KG1 (cell line): Measurements from ENCODE around the gene TNFAIP1.
"Not testable (repeated sequence)": the region's sequence is repeated elsewhere in the genome, so short reads cannot be mapped to it uniquely, and the experiment has no call there.

ENCODE experiments used
- DNase-seq: peaks from one replicate; lab custom pipeline; 2025; lab: John Stamatoyannopoulos, UW

The TNFAIP1 gene, protein sequence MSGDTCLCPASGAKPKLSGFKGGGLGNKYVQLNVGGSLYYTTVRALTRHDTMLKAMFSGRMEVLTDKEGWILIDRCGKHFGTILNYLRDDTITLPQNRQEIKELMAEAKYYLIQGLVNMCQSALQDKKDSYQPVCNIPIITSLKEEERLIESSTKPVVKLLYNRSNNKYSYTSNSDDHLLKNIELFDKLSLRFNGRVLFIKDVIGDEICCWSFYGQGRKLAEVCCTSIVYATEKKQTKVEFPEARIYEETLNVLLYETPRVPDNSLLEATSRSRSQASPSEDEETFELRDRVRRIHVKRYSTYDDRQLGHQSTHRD

DNA sequence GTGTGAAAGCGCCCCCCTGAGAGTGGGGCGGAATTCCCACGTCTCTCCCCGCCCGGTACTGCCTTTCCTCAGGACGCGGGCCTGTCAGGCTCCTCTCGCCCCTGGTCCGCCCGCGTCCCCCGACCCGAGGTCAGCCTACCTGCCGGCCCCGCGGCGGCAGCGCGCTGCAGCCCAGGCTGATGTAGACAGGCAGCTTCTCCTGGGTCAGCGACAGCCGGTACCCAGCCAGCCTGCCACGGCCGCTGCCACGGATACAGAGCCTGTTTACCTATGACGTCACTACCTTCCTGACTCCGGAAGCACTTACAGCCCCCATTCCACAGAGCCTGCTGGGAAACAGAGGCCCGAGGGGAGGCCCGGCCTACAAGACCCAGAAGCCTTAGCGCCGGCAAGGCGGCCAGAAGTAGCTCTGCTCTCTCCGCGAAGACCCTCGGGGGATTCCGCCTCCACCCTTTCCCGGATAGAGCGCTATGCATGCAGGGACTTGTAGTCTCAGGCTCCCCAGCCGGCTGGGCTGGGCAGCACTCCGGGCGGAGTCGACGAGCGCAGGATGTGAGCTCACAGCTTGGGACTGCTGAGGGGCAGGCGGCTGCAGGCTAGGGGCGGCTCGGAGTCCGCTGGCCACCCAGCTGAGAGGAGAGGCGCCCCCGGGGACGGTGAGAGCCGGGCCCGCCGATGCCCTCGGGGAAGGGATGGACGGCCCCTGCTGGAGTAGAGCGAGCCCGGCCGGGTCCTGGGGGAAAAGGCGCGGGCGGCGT, at the start of gene TNFAIP1, which contains the start of gene IFT20:
TSS of gene TNFAIP1 (plus strand) at position 561 of the 758 bp plus-strand sequence. CDS start 3,761 bp downstream, outside the sequence.
TSS of gene IFT20 (minus strand) at position 272 of the 758 bp plus-strand sequence. CDS start 3,487 bp downstream, outside the sequence.
- DNase-seq, result peak; percentile 93

- DNase-seq, result no peak
Measured at GRCh38 chr17:28285965-28286364, 49.6 kb upstream of the TNFAIP1 start.

DNA sequence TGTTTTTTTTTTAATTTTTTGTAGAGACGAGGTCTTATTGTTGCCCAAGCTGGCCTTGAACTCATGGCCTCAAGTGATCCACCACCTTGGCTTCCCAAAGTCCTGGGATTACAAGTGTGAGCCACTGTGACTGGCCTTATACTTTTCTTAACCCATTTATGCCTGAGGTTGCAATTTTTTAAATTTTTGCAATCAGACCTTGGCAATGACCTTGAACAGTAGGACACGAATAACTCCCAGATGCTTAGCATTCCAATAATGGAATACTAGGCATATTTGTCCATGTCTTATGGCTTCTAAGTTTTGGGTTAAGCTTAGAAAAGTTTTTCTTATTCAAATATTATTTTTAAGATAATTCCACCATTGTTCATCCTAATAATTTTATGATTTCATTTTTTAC, 44.9 kb upstream of the TNFAIP1 start:
- DNase-seq, result no peak

GRCh38 chr17:28291780-28292330, 43.7 kb upstream of the TNFAIP1 start:
- no peak for DNase-seq

DNA sequence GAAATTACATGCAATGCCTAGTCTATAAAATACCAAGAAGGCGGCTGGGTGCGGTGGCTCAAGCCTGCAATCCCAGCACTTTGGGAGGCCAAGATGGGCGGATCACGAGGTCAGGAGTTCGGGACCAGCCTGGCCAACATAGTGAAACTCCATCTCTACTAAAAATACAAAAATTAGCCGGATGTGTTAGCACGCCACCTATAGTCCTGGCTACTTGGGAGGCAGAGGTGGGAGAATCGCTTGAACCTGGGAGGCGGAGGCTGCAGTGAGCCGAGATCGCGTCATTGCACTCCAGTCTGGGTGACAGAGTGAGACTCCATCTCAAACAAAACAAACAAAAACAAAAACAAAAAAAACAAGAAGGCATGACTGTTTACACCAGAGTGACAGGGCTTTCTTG, 42.7 kb upstream of the TNFAIP1 start:
- not testable (repeated sequence) for DNase-seq

DNA sequence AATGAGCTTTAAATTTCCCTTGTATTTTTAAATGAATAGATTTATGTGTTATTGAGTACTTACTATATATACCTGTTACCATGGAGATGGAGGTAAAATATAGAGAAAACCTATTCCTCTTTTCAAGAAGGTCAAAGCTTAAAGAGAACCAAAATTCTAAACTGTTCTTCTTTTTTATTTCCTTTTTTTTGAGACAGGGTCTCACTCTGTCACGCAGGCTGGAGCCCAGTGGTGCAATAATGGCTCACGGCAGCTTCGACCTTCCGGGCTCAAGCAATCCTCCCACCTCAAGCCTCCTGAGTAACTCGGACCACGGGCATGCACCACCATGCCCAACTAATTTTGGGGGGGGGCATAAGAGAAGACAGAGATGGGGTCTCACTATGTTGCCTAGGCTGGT, 41.6 kb upstream of the TNFAIP1 start:
- DNase-seq, result no peak

GRCh38 chr17:28295677-28296578, 39.6 kb upstream of the TNFAIP1 start:
- DNase-seq, result no peak

DNA sequence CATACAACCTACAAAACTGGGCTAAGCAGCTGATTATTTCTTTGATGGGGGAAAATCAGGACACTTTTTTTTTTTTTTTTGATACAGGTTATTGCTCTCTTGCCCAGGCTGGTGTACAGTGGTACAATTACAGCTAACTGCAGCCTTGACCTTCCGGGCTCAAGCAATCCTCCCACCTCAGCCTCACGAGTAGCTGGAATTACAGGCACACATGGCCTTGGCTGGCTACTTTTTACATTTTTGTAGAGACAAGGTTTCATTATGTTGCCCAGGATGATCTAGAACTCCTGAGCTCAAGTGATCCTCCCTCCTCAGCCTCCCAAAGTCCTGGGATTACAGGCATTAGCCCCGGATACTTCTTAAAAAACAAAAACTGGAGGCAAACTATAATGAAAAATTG, 37.1 kb upstream of the TNFAIP1 start:
- no peak for DNase-seq

- no peak for DNase-seq
Measured at GRCh38 chr17:28306954-28307401, 28.6 kb upstream of the TNFAIP1 start.

DNA sequence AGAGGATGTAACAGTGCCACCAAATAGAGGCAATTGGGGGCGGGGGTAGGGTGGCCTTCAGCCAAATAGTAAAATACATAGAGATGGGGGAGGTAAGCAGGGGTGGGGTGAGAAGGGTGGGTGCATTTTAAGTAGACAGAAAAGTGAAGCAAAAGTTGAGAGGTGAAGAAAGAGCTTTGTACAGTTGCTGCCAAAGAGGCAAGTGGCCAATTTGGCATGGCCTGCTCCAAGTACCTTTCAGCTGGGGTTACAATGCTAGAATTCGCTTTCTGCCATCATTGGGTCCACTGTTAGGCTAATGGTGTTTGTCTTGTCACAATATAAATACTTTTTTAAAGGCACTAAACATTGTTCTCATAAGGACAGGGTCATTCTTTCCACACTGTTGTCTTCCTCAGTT, 21.7 kb upstream of the TNFAIP1 start:
- no peak for DNase-seq

DNA sequence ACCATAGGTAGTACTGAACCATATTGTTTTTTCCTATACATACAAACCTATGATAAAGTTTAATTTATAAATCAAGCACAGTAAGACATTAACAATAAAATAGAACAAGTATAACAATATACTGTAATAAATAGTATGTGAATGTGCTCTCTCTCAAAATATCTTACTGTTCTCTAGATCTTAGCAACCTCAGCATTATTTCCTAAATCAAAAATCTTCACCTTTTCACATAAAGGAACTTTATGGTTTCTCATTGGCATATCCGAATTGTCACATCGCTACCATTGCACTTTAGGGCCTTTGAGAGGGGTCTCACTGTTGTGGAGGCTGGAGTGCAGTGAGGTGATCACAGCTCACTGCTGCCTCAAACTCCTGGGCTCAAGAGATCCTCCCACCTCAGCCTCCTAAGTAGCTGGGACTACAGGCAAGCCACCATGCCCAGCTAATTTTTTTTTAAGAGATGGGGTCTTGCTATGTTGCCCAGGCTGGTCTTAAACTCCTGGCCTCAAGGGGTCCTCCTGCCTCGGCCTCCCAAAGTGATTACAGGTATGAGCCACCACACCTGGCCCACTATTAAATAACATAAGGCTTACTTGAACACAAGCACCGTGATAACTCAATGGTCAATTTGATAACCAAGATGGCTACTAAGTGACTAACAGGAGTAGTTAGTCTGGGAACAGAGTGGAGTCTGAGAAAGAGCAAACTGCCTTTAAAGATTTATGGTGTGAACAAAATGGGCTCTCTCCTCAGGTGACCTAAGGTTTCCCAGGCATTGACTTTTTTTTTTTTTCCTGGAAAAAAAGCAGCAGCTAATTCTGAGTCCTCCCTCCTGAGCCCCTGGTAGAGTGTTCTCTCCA, 19.5 kb upstream of the TNFAIP1 start:
- DNase-seq, result no peak

- DNase-seq, result no peak
Measured at GRCh38 chr17:28317099-28317965, 18.2 kb upstream of the TNFAIP1 start.

DNA sequence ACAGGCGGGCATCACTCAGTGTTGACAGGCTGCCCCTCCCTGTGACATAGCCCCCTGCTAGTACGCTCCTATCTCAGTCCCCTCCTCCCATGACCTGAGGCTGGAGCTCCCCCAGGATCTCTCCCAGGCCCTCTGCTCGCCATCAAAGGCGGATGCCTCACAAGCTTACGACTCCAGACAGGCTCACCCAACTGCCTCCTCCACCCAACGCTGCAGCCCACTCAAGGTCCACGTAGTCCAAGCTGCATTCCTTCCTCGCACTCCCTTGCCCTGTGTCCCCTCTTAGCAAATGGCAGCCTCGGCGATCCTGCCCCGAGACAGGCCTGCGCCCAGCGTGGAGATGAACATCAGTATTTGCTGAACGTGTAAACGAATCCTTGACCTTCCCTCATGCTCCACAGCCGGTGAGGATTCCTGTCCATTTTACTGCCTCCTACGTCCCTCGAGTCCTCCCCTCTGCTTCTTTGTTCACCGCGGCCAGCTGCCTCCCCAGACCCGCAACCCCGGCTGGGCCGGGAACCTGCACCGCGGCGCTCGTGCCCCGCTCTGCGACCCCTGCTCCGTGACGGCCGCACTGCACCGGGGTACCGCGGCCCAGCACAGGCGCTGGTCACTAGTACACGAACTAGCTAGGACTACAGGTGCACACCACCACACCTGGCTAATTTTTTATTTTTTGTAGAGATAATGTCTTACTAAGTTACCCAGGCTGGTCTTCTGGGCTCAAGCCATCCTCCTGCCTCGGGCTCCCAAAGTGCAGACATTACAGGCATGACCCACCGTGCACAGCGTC, 17.4 kb upstream of the TNFAIP1 start:
- DNase-seq, result no peak

DNA sequence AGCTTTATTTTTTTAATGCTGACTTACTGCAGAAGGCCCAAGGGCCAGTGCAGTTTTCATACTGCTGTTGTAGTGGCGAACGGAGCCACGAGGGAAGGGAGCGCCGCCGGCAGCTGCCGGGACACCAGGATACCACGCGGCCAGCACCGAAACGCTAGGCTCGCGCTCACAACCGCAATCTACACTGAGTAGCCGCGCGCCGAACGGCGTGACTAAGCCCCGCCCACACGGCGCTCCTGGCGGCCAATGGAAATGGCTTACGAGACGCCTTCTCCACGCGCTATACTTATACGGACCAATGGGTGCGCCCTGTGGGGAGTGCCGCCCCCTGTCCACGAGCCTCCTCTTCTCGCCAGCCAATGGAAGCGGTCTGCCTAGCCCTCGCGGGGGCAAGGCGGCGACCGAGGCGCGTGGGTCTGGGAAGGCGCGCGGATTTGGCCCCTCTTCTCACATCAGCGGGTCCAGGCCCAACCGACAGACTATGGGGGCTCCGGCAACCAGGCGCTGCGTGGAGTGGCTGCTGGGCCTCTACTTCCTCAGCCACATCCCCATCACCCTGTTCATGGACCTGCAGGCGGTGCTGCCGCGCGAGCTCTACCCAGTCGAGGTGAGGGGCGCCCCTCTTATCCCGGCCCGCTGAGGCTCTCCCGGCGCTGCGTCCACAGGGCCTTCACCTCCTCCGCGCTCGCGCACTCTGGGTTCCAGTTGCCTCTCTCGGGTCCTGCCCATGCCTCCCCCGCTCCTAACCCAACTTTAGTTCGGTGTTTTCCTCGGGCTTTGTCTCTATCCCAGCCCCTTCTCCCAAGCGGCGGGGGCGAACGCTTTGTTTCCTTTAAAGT, 16.6 kb upstream of the TNFAIP1 start, which contains the start of gene TMEM97:
TSS of gene TMEM97 (plus strand) at position 442 of the 839 bp plus-strand sequence. CDS start at position 482, 40 bp downstream.
- peak; percentile 92 for DNase-seq

DNA sequence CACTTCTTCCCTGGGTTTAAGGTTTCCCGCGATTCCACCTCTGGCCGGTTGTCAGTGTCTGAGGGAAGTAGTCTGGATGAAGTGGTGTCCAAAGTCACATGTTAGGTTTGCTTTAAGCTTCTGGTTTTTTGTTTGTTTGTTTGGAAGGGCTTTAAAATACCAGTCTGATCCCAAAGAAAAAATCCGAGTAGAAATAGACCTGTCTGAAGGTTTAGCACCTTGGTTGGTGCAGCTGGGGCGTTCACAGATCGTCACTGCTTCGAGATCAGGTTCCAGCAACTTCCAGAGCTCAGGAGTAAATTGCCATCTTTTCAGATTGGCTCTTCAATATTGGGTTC, 16.0 kb upstream of the TNFAIP1 start:
- DNase-seq, result no peak

- DNase-seq, result no peak
Measured at GRCh38 chr17:28320215-28321061, 15.1 kb upstream of the TNFAIP1 start.

- DNase-seq, result no peak
Measured at GRCh38 chr17:28324267-28324745, 11.3 kb upstream of the TNFAIP1 start.
